Central memory CD8-positive, alpha-beta T cell (primary cell): ENCODE results near the gene TAOK2.

Source experiments
- ATAC-seq: fragments of 150-1000 bp; cut with Tn5 transposase; replicated peaks from 2 replicates; pipeline ENCODE4 v1.10.0; 2022; ENCODE audit warnings: mild to moderate bottlenecking, moderate FRiP score, moderate number of reproducible peaks; ENCODE audit not compliant: poor library complexity, severe bottlenecking; ENCODE audit errors: extremely low read depth
- DNase-seq, 2 donors: peaks; one replicate each; pipeline ENCODE4 v3.0.0; 2021; ENCODE audit warnings: low spot score in 2 of 2
- H3K27ac Mint-ChIP-seq: one replicate; pipeline ENCODE4 v1.8.0; 2022; ENCODE audit warnings: low read depth, mild to moderate bottlenecking, moderate library complexity, mixed read lengths
- H3K27me3 Mint-ChIP-seq: one replicate; pipeline ENCODE4 v1.8.0; 2022; ENCODE audit warnings: mixed read lengths
- H3K36me3 Mint-ChIP-seq: one replicate; pipeline ENCODE4 v1.8.0; 2022; ENCODE audit warnings: mild to moderate bottlenecking, moderate library complexity, mixed read lengths; ENCODE audit not compliant: insufficient read depth
- H3K4me1 Mint-ChIP-seq: one replicate; pipeline ENCODE4 v1.8.0; 2022; ENCODE audit warnings: mixed read lengths
- H3K4me3 Mint-ChIP-seq: one replicate; pipeline ENCODE4 v1.8.0; 2022; ENCODE audit warnings: mild to moderate bottlenecking, moderate library complexity, mixed read lengths
- H3K9me3 Mint-ChIP-seq: one replicate; pipeline ENCODE4 v1.8.0; 2022; ENCODE audit warnings: mixed read lengths

TAOK2 gene

GRCh38 chr16:29974291-29975133, 844 bp downstream of the TAOK2 start:
- Mint-ChIP-seq H3K27me3 (no peaks in the 10 kb centered on the region), H3K4me3 (peak overlapping the region; percentile 99), H3K4me1 (peaks cover 46% of the 10 kb centered on the region), H3K36me3 (peaks cover 13% of the 10 kb centered on the region), H3K9me3 (no peaks in the 10 kb centered on the region), H3K27ac (peak overlapping the region; percentile 23)
- ATAC-seq (no peak), DNase-seq (no peak)

DNA sequence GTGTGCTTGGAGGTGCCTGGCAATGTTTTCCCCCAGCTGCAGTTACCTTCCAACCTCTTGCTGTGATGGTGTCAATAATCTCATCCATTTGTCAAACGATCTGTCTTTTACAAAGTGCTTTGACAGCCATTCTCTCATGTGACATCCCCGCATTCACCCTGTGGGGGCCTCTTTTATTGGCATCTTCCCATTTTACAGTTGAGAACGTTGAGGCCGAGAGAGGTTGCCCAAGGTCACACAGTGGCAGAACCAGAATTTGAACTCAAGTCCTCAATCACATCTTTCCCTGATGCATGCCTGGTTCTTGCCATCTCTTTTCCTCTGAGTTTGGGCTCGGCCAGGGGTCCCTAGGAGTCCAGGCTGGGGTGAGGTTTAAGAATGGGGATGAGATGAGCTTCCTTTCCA, 1.5 kb downstream of the TAOK2 start:
- peaks cover 46% of the 10 kb centered on the region for H3K4me1 Mint-ChIP-seq
- H3K36me3 Mint-ChIP-seq: peaks cover 16% of the 10 kb centered on the region
- no peaks in the 10 kb centered on the region for H3K9me3 Mint-ChIP-seq
- peak overlapping the region; percentile 99 for H3K4me3 Mint-ChIP-seq
- no peak for ATAC-seq
- no peak for DNase-seq
- peak overlapping the region; percentile 23 for H3K27ac Mint-ChIP-seq
- H3K27me3 Mint-ChIP-seq: no peaks in the 10 kb centered on the region

DNA sequence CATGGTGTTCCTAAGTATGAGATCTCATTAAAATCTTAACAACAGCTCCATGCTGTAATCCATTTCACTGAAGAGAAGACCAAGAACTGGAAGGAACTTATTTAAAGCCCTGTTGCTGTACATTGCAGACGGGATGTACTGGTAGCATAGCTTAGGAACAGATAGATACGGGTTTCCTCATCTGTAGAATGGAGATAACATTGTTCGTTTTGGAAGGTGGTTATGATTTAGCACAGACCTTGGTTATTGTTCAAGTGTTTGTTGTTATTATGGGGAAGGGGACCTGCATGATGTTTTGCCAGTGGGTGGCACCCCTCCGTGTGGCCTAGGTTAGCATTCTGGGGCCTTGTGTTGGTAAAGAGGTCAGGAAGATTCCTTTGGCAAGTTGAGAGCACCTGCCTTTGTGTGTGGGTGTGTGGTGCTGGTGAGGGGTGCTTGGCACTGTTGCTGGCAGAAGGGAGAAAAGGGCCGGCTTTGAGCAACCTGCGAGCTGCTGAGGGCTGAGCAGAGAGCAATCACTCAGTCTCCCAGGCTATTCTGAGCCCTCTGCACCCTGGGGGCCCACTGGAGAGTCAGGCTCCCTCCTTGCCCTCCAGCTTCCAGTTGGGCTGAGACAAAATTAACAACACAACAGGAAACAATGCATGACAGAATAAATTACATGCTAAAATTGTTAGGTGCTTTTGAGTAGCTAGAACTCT, 2.3 kb downstream of the TAOK2 start:
- DNase-seq (no peak), ATAC-seq (no peak)
- H3K9me3 Mint-ChIP-seq: no peaks in the 10 kb centered on the region
- H3K27ac Mint-ChIP-seq: peak overlapping the region; percentile 23
- H3K4me1 Mint-ChIP-seq: peaks cover 46% of the 10 kb centered on the region
- peak overlapping the region; percentile 99 for H3K4me3 Mint-ChIP-seq
- peaks cover 19% of the 10 kb centered on the region for H3K36me3 Mint-ChIP-seq
- H3K27me3 Mint-ChIP-seq: no peaks in the 10 kb centered on the region

DNA sequence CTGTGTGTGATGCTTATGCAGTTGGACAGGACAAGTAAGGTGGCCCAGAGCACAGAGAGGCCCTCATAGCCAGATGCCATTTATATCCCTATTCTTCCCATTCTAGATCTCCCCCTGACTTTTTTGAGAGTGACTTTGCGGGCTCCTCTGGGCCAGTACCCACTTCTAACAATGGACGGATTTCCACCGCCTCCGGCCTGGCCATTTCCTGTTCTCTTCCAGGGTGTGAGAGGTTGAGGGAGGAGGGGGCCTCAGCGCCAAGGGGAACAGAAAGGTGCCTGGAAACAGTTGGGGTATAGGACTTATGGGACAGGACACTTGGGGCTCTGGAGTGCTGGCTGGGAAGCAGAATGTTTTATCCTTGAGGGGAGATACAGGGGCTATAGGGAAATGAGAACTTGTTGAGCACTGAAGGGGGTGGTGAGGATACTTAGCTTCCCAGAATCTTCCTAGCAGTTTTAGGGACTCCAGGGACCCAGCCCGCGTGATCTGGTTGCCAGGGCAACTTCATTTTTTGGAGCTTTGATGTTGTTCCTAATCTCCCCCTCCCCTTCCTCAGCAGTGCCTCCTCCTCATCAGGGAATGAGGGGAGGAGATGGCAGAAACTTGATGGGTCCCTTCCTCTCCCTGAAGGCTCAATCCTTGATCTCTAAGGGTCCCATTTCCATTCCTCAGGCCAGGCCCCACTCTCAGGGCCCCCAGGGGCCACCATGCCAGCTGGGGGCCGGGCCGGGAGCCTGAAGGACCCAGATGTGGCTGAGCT, 3.6 kb downstream of the TAOK2 start:
- H3K4me1 Mint-ChIP-seq: peaks cover 46% of the 10 kb centered on the region
- ATAC-seq: no peak

DNA sequence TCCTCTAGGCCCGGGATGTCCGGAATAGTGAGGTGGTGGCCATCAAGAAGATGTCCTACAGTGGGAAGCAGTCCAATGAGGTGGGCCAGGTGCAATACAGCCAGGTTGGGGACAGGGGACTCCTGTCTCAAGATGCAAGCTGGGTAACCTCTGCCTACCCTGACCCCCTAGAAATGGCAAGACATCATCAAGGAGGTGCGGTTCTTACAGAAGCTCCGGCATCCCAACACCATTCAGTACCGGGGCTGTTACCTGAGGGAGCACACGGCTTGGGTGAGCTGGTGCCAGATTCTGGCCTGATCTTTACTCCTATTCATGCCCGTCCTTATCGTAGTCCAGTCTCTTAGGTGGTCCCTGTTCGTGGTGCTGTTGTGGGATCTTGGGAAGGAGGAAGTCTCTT, 4.4 kb downstream of the TAOK2 start:
- no peak for DNase-seq

More for the DNA sequence above, 3.6 kb downstream of the TAOK2 start:
- DNase-seq: no peak
- Mint-ChIP-seq H3K36me3 (peaks cover 17% of the 10 kb centered on the region), H3K27ac (peak overlapping the region; percentile 35), H3K4me3 (no peak overlapping the region), H3K9me3 (no peaks in the 10 kb centered on the region), H3K27me3 (no peaks in the 10 kb centered on the region)

GRCh38 chr16:29978564-29979270, 5.0 kb downstream of the TAOK2 start:
- Mint-ChIP-seq H3K27ac (no peak overlapping the region), H3K27me3 (no peaks in the 10 kb centered on the region), H3K4me1 (peaks cover 40% of the 10 kb centered on the region), H3K36me3 (peaks cover 13% of the 10 kb centered on the region), H3K4me3 (no peak overlapping the region), H3K9me3 (no peaks in the 10 kb centered on the region)
- ATAC-seq (no peak), DNase-seq (no peak)

More for the DNA sequence above, 4.4 kb downstream of the TAOK2 start:
- ATAC-seq: no peak
- H3K27me3 Mint-ChIP-seq: no peaks in the 10 kb centered on the region
- H3K9me3 Mint-ChIP-seq: no peaks in the 10 kb centered on the region
- H3K4me3 Mint-ChIP-seq: no peak overlapping the region
- peaks cover 19% of the 10 kb centered on the region for H3K36me3 Mint-ChIP-seq
- peaks cover 42% of the 10 kb centered on the region for H3K4me1 Mint-ChIP-seq
- H3K27ac Mint-ChIP-seq: no peak overlapping the region

GRCh38 chr16:29982560-29983419, 9.1 kb downstream of the TAOK2 start:
- DNase-seq (no peak), ATAC-seq (no peak)
- H3K9me3 Mint-ChIP-seq: no peaks in the 10 kb centered on the region
- no peak overlapping the region for H3K27ac Mint-ChIP-seq
- H3K27me3 Mint-ChIP-seq: no peaks in the 10 kb centered on the region
- H3K36me3 Mint-ChIP-seq: peaks cover 24% of the 10 kb centered on the region
- peaks cover 5% of the 10 kb centered on the region for H3K4me1 Mint-ChIP-seq
- H3K4me3 Mint-ChIP-seq: no peak overlapping the region

DNA sequence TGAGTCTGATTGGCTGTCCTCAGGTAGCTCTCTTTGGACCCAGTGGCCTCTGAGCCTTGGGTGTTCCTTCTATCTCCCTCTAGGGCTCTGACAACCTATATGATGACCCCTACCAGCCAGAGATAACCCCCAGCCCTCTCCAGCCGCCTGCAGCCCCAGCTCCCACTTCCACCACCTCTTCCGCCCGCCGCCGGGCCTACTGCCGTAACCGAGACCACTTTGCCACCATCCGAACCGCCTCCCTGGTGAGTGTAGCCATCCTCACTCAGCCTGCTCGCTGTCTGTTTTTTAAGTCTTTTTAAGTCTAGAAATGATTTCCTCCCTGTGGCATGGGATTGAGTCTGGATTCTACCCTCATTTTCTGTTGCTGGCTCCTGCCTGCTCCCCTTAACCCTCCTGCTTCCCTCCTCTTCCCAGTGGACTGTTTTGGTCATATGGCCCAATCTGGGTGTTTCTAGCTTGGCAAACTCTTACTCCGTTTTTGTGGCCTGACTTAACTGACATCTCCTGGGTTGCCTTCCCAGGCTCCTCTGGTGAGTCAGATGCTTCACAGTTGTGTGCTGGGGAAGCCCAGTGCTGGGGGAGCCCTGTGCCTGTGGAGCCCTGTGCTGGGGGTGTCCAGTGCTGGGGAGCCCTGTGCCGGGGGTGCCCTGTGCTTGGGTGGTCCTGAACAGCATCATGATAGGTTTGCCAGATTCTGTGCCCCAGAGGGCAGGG, 9.9 kb downstream of the TAOK2 start:
- H3K27me3 Mint-ChIP-seq: no peaks in the 10 kb centered on the region
- peaks cover 5% of the 10 kb centered on the region for H3K4me1 Mint-ChIP-seq
- DNase-seq: no peak
- no peak overlapping the region for H3K27ac Mint-ChIP-seq
- ATAC-seq: no peak
- no peaks in the 10 kb centered on the region for H3K9me3 Mint-ChIP-seq
- H3K36me3 Mint-ChIP-seq: peaks cover 30% of the 10 kb centered on the region
- no peak overlapping the region for H3K4me3 Mint-ChIP-seq

- DNase-seq (no peak), ATAC-seq (no peak)
- Mint-ChIP-seq H3K27me3 (no peaks in the 10 kb centered on the region), H3K36me3 (peaks cover 28% of the 10 kb centered on the region), H3K4me3 (no peak overlapping the region), H3K4me1 (peaks cover 5% of the 10 kb centered on the region), H3K9me3 (no peaks in the 10 kb centered on the region), H3K27ac (no peak overlapping the region)
These were observed 10.6 kb downstream of the TAOK2 start for GRCh38 chr16:29984137-29984763.

GRCh38 chr16:29984764-29985147, 11.1 kb downstream of the TAOK2 start:
- Mint-ChIP-seq H3K9me3 (no peaks in the 10 kb centered on the region), H3K36me3 (peaks cover 27% of the 10 kb centered on the region)

More at GRCh38 chr16:29984764-29985147, 11.1 kb downstream of the TAOK2 start:
- Mint-ChIP-seq H3K4me1 (peaks cover 5% of the 10 kb centered on the region), H3K27me3 (no peaks in the 10 kb centered on the region), H3K4me3 (no peak overlapping the region), H3K27ac (no peak overlapping the region)
- DNase-seq (no peak), ATAC-seq (no peak)
